HG03442 (cell line): ENCODE results near the gene NPAS3.

Source experiments
- ATAC-seq: cut with Tn5 transposase; IDR thresholded peaks from one replicate; pipeline ENCODE4 v1.9.1; 2021; ENCODE audit warnings: mild to moderate bottlenecking, moderate library complexity; ENCODE audit not compliant: unreplicated experiment

The NPAS3 gene

GRCh38 chr14:33802737-33803136 lies 864.1 kb downstream of the NPAS3 start:
- no peak for ATAC-seq

GRCh38 chr14:33805593-33805992 lies 866.9 kb downstream of the NPAS3 start:
- no peak for ATAC-seq

GRCh38 chr14:33806905-33807304 lies 868.2 kb downstream of the NPAS3 start:
- no peak for ATAC-seq

- no peak for ATAC-seq
Measured at GRCh38 chr14:33808187-33808586, 869.5 kb downstream of the NPAS3 start.

GRCh38 chr14:33809396-33809981 lies 870.8 kb downstream of the NPAS3 start:
- no peak for ATAC-seq

GRCh38 chr14:33810308-33810707 lies 871.6 kb downstream of the NPAS3 start:
- no peak for ATAC-seq

- no peak for ATAC-seq
Measured at GRCh38 chr14:33811721-33812120, 873.0 kb downstream of the NPAS3 start.

GRCh38 chr14:33812181-33812580 lies 873.5 kb downstream of the NPAS3 start:
- no peak for ATAC-seq

GRCh38 chr14:33812601-33813000 lies 873.9 kb downstream of the NPAS3 start:
- no peak for ATAC-seq

- ATAC-seq = no peak
Measured at GRCh38 chr14:33814010-33814409, 875.3 kb downstream of the NPAS3 start.

GRCh38 chr14:33833706-33834465 lies 895.2 kb downstream of the NPAS3 start:
- no peak for ATAC-seq

- ATAC-seq = no peak
Measured at GRCh38 chr14:33834466-33835260, 896.0 kb downstream of the NPAS3 start.

- no peak for ATAC-seq
Measured at GRCh38 chr14:33835261-33835655, 896.6 kb downstream of the NPAS3 start.

- ATAC-seq = no peak
Measured at GRCh38 chr14:33835677-33836076, 897.0 kb downstream of the NPAS3 start.

- ATAC-seq = no peak
Measured at GRCh38 chr14:33836203-33836899, 897.7 kb downstream of the NPAS3 start.

GRCh38 chr14:33836900-33837577 lies 898.4 kb downstream of the NPAS3 start:
- no peak for ATAC-seq

GRCh38 chr14:33837943-33838683 lies 899.4 kb downstream of the NPAS3 start:
- ATAC-seq = no peak

GRCh38 chr14:33839193-33840076 lies 900.8 kb downstream of the NPAS3 start:
- ATAC-seq = no peak

- ATAC-seq = no peak
Measured at GRCh38 chr14:33840797-33841196, 902.1 kb downstream of the NPAS3 start.
